ENCODE measurements around the gene B3GALT4.

The B3GALT4 gene

GRCh38 chr6:33324125-33324524 is 47.2 kb downstream of the B3GALT4 start:
- no peak for TF ChIP-seq CTCF (IDR thresholded peaks at IDR 0.05; ENCODE audit: low read depth, low read length)
- no peak overlapping the region; the same call in 1 of the 2 replicates for H3K4me3 ChIP-seq (ENCODE audit: low read depth, low read length)
